Type B pancreatic cell (in vitro differentiated cells): ENCODE data around the gene LAPTM5. TPM values are rescaled to one million over a fixed set of nuclear protein-coding genes. Genes with fewer than 3 reads are reported as not detected.

Experiments used
- DNase-seq: peaks from one replicate; pipeline ENCODE4 v3.0.0; 2021; ENCODE audit warnings: mixed read lengths; ENCODE audit not compliant: unreplicated experiment; ENCODE audit errors: extremely low spot score
- H3K27ac Mint-ChIP-seq: 2 replicates; pipeline ENCODE4 v1.8.0; 2021; ENCODE audit warnings: mild to moderate bottlenecking, mixed read lengths
- H3K27me3 Mint-ChIP-seq: 2 replicates; pipeline ENCODE4 v1.8.0; 2021; ENCODE audit warnings: mixed read lengths
- H3K36me3 Mint-ChIP-seq: 2 replicates; pipeline ENCODE4 v1.8.0; 2021; ENCODE audit warnings: mixed read lengths
- H3K4me1 Mint-ChIP-seq: one replicate; pipeline ENCODE4 v1.8.0; 2021; ENCODE audit warnings: mixed read lengths; ENCODE audit not compliant: unreplicated experiment
- H3K4me3 Mint-ChIP-seq: 2 replicates; pipeline ENCODE4 v1.8.0; 2021; ENCODE audit warnings: mild to moderate bottlenecking, mixed read lengths
- H3K9me3 Mint-ChIP-seq: 2 replicates; pipeline ENCODE4 v1.8.0; 2021; ENCODE audit warnings: mixed read lengths
- CTCF ChIP-seq: fragments of 200-600 bp; sonication (generic); conservative IDR thresholded peaks from 2 replicates; pipeline ENCODE4 v1.5.0; 2021; ENCODE audit warnings: antibody characterized with exemption, mild to moderate bottlenecking
- total RNA-seq: library from RNA; stranded (reverse); gene quantifications from 2 replicates; pipeline ENCODE4 v1.2.1, GENCODE V29; 2021; ENCODE audit warnings: low replicate concordance

Gene LAPTM5
- total RNA-seq, 1 donor from 2014 or later = 0.24 TPM

DNA sequence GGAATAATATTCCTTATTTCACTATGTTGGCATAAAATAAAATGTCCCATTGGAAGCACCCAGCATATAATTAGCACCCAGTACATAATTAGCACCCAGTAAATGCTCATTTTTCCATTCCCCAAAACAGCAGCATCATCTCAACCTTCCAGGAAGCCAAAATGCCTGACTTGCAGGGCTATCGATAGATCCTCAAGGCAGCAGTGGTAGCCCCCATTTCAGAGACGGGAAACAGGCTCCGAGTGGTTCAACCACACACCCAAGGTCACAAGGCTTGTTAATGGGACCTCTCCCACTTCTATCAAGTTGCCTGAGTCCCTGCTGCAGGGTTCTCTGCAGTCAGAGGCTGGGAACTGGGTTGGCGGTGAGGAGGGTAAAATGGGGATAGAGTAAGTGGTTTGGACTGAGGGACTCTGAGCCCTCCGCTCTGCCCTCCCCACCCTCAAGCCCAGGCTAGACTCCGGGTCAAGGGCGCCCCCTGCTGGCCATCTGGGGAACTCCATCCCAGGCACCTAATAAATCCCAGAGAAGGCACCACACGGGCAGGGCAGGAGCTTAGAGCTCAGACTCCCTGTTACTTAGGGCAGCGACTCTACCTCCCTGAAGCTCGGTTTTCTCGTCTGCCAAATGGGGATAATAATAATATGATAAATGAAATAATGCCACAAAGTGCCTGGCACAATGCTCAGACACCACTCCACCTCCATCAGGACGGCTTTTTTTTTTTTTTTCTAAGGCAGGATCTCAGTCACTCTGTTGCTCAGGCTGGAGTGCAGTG, 21.9 kb upstream of the LAPTM5 start:
- Mint-ChIP-seq H3K4me3 (no peak overlapping the region), H3K36me3 (no peaks in the 10 kb centered on the region), H3K9me3 (no peaks in the 10 kb centered on the region), H3K27ac (no peak overlapping the region), H3K27me3 (no peaks in the 10 kb centered on the region), H3K4me1 (peaks cover 17% of the 10 kb centered on the region)
- TF ChIP-seq CTCF = peak; percentile 98
- peak; percentile 91 for DNase-seq

DNA sequence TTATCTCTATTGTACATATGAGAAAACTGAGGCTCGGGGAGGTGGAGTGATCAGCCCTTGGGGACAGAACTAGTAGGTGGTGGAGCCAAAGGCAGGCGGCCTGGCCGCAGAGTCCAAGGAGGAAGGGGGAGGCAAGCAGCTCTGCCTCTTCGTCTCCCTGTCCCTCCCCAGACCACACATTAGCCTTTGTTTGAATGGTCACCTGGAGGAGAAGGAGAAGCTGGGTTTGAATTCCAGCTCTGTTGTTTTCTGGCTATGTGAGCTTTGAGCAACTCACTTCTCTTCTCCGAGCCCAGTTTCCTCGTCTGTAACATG, 21.4 kb upstream of the LAPTM5 start:
- Mint-ChIP-seq H3K27me3 (no peaks in the 10 kb centered on the region), H3K27ac (no peak overlapping the region), H3K36me3 (no peaks in the 10 kb centered on the region), H3K4me1 (peaks cover 17% of the 10 kb centered on the region), H3K4me3 (no peak overlapping the region), H3K9me3 (no peaks in the 10 kb centered on the region)
- TF ChIP-seq CTCF = no peak
- no peak for DNase-seq

DNA sequence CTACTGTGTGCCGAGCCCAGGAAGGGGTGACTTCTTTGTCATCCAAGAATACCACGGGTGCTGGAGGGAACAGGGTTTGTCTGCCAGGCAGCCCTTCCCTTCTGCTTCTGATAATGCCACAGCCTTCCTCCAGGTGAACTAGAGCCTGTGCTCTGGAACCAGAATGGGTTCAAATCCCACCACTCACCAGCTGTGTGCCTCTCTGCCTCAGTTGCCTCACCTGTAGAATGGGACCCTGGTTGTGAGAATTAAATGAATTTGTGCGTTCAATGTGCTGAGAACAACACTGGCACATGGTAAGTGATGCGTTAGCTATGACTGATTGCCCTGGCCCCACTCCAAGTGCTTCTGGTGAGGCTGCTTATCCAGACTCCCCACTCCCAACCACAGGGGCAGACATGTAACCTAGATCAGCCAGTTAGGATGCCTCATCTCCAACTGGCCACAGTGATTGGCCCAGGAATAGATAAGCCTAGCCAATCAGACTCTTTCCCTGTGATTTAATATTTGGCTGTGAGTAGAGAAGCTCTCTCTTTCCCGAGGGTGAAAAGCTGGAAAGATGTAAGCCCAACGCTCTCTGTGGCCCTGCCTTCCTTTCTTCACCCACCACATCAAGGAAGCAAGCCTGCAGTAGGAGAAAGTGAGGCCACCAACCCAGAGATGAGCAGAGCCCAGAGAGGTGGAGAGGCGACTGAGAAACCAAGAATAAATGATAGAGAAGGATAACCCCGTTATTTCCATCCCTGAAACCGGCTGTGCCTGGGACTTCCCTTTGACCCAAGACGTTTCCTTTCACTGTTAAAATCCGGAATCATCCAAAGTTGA, 20.8 kb upstream of the LAPTM5 start:
- peaks cover 13% of the 10 kb centered on the region for H3K4me1 Mint-ChIP-seq
- no peak overlapping the region for H3K4me3 Mint-ChIP-seq
- H3K27ac Mint-ChIP-seq = no peak overlapping the region
- DNase-seq = no peak
- peak; percentile 5 for TF ChIP-seq CTCF
- H3K27me3 Mint-ChIP-seq = no peaks in the 10 kb centered on the region
- H3K36me3 Mint-ChIP-seq = no peaks in the 10 kb centered on the region
- no peaks in the 10 kb centered on the region for H3K9me3 Mint-ChIP-seq

DNA sequence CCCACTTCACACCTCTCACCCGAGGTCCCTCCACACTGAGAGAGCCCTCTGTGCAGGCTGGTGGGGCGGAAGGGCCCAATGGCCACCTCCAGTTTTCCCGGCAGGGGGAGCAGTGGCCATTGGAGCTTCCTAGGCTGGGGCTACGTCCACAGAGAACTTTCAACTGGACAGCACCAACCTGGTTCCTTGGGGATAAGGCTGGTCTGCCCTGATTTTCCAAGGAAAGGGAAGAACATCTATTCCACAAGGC, 20.3 kb upstream of the LAPTM5 start:
- Mint-ChIP-seq H3K27me3 (no peaks in the 10 kb centered on the region), H3K9me3 (no peaks in the 10 kb centered on the region), H3K4me3 (no peak overlapping the region), H3K4me1 (peaks cover 10% of the 10 kb centered on the region), H3K27ac (no peak overlapping the region), H3K36me3 (no peaks in the 10 kb centered on the region)
- no peak for DNase-seq
- peak; percentile 48 for TF ChIP-seq CTCF

DNA sequence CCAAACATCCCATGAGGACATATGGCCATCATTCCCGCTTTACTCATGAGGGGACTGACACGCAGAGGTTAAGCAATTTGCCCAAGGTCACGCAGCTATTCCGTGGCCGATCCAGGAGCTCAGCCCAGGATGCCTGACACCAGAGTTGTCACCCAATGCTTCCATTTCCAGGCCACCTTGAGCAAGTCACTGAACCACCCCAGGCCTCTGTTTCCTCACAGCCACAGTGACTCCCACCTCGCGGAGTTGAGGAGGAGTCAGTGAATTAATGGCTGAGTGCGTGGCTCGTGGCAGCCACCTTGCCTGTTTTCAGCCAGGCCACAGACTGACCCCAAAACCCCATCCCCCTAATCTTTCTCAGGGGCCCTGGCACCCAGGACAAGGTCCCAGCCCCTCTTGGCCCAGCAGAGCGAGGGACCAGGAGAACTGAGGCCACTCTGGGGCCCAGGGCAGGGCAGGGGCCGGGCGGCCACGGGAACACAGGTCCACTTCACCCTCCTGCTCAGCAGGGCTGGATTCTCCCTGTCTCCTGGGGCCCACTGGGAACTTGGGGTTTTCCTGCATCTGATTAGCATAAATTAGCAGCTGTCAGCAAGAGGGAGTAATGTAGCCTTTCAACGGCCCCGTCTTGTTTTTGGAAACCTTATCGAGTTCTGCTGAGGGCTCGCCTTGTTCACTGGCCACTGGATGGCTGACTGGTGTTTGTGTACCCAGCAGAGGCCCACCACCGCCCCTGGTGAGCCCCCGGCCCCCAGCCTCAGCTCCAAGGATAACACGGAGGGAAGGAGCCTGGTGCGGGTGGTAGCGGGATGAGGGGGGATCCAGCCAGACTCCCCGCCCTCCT, 19.7 kb upstream of the LAPTM5 start:
- no peaks in the 10 kb centered on the region for H3K9me3 Mint-ChIP-seq
- no peak overlapping the region for H3K27ac Mint-ChIP-seq
- TF ChIP-seq CTCF = no peak
- no peak overlapping the region for H3K4me3 Mint-ChIP-seq
- no peaks in the 10 kb centered on the region for H3K36me3 Mint-ChIP-seq
- no peaks in the 10 kb centered on the region for H3K27me3 Mint-ChIP-seq
- DNase-seq = no peak
- H3K4me1 Mint-ChIP-seq = peaks cover 5% of the 10 kb centered on the region
